ENCODE data around the gene TEX2. TPM values are rescaled to one million over a fixed set of nuclear protein-coding genes. Genes with fewer than 3 reads are reported as not detected.
A peak's percentile ranks its signal among the peaks of the same experiment; 100 is the strongest.

TEX2 gene
- total RNA-seq, 1 donor: 17.5 TPM

DNA sequence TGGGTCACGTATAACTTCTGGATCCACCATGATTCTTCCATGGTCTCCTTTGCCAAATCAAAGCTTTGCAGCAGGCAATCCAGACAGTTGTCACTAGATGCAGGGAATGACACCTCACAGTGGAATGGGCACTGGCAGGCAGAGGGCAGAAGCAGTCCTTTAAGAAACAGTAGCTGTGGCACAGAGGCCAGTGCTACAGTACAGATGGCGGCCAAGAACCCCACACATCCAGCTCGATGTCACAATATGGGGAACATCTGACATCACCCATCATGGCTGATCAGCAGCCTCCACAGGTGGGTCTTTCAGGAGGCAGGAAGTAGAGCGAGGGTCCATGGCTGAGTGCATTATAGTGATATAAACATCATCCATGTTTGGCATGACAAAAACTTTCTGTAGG is 114.4 kb downstream of the TEX2 start:
- DNase-seq (ENCODE audit: low read depth in 2 of 3, low spot score in 2 of 3): peak in 1 of 3 donors; percentile 32

DNA sequence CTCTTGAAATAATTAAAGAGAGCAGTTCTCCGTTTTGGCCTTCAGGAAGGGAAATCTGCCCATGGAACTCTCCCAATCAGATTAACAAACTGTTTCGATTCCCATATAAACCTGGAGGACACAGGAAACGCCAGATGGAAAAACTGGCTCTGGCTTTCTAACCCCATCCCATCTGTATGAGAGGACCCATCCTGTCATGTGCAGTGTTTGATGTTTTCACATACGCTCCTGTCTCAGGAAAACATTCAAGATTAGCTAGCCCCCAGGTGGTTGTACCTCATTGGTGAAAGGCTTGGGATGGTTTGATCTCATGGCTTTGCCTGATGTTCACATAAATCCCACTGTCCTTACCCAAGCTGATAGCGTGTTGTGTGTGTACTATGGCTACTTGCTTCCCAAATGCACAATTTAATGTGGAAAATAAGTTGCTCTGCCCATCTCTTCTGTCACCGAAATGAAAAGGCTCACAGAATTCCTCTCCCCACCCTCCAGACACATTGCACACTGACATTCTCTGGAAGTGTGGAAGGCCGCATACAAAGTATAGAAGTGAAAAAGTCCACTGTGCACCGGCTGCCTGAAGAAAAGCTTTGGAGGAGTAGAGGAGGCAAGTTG is 114.9 kb downstream of the TEX2 start:
- DNase-seq (ENCODE audit: low read depth in 2 of 3, low spot score in 2 of 3): no peak

DNA sequence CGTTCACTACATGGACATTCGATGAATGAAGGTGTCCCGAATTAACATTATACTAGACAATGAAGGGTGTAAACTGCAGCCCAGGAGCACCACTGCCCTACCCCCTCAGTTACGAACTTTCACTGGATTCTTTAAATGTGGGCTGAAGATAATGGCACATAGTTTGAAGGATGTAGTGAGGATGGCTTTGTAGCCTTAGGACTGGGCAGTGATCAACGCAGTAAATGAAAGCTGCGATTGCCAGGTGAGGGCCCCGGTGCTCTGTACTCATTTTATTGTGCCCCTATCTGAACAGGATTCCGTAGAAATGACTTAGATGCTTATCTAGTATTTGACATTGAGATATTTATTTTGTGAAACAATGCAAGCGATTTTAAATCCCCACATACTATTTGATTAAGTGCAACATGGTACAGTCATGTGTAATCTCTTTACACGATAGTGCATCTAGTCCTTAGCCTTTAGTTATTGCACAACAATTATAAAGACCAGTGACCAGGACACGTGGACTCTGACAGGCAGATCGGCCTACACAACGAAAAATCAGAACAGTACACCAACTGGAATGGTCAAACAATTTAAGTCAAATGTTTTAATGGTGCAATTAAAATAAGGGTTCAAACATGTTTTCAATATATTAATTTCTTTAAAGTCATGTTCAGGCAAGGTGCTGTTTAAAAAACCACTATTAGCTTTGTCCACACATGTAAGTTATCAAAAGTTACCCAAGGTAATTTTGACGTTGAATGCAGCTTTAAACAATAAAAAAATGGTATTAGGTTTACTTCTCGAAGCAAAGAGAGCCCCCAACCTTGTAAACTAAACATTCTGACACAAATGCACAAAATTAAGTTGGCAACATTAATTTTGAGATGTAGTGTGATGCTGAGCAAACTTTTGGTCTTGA is 115.7 kb downstream of the TEX2 start:
- no peak for DNase-seq (ENCODE audit: low read depth in 2 of 3, low spot score in 2 of 3)

DNA sequence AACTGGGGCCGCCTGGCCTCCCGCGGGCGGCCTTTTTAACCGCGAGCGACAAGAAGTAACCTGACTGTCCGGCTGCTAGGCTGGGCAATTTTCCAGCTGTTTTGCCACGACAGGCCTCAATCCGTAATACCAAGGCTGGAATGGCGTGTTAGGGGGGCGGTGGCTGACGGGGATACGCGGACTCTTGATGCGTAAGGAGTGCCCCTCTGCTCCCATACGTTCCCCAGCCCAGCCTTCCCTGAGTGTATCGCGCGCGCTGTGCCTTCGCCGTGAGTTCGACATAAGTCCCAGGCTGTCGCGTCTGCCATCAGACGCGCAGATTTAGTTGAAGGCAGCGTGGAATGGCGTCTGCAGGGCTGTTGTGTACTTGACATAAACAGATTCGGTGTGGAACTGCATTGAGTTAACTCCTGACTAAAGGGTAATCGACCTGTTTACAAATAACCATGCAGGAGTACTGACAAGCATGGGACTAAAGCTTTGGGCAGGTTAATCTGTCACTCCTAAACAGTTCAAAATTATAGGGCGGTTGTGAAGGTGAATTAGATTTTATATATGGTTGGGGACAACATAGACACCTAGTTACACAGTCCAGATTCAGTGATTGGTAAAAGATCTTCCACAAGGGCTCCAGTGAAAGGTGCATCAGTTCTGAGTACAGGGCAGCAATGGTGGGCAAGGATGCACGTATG is 116.5 kb downstream of the TEX2 start:
- peak; percentile 33 to 64 (median 46) for DNase-seq (ENCODE audit: low read depth in 2 of 3, low spot score in 2 of 3)

DNA sequence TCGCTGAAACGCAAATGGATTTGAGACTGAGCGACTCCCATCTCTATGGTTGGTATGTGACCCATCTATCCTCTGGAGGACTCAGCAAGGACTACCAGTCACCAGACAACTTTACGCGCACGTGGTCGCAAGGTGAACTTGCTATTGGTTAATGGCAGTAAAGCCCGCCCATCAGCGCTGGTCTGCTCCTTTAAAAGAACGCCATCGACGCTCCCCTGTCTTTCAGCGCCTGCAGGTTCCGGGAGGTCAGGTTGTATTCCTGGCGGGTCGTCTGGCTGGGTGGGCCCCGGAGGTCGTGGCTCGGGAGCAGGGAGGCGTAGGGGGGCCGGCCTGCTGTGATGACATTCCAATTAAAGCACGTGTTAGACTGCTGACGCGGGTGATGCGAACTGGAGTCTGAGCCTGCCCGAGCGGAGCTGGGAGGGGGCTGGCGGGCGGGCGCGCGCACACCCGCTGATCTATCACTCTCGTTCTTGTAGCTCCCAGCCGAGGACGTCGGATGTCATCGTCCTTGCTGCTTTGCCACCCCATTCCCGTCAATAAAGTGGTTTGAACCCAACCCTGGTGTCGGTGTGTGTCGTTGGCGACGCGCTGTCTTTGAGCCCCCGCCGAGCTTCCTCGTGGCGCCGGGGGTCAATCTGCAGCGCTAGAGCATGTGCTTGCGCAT is 117.2 kb downstream of the TEX2 start:
- DNase-seq (ENCODE audit: low read depth in 2 of 3, low spot score in 2 of 3): peak; percentile 88 to 99 (median 97)

DNA sequence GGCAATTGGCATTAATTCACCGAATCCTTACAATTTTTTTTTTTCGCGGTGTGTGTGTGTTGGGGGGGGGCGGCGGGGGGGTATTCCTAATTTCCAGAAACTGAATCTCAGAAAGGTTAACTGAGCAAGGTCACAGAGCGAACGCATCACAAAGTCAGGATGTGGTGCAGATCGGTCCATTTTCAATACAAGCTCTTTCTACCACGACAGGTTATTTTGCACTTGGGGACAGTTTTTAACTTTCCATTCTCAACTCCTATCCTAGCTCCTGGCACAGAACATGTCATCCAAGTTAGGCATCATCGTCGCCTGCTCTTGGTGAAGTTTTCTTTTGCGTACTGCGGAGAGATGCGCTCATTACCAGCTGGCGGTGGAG is 117.7 kb downstream of the TEX2 start:
- DNase-seq (ENCODE audit: low read depth in 2 of 3, low spot score in 2 of 3): no peak

DNA sequence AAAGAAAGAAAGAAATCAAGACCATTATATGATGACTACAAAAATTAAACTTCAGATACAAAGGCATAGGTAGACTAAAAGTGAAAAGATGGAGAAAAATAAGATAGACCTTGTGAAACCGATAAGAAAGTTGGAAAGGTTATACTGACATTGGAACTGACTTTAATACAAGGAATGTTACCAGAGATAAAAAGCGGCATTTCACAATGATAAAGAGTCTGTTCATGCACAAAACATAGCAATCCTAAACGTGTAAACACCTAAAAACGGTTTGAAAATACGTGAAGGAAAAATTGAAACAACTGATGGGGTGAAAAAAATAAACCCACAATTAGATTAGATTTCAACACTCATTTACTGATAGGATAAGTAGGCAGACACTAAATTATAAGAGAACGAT is 123.5 kb downstream of the TEX2 start:
- DNase-seq (ENCODE audit: low read depth in 2 of 3, low spot score in 2 of 3): no peak

DNA sequence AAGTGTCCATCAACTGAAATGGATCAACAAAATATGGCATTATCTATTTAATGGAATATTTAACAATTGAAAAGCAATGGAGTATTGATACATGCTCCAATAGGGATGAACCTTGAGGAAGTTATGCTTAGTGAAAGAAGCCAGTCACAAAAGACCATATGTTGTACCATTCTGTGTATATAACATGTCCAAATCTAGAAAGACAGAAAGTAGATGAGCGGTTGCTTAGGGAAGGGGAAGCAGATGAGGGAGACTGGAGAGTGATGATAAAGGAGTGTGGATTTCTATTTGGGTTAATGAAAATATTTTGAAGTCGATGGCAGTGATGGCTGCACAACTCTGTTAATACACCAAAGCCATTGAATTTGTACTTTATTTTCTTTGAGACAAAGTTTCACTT is 124.6 kb downstream of the TEX2 start:
- peak in 2 of 3 donors; percentile 36 to 67 for DNase-seq (ENCODE audit: low read depth in 2 of 3, low spot score in 2 of 3)

DNA sequence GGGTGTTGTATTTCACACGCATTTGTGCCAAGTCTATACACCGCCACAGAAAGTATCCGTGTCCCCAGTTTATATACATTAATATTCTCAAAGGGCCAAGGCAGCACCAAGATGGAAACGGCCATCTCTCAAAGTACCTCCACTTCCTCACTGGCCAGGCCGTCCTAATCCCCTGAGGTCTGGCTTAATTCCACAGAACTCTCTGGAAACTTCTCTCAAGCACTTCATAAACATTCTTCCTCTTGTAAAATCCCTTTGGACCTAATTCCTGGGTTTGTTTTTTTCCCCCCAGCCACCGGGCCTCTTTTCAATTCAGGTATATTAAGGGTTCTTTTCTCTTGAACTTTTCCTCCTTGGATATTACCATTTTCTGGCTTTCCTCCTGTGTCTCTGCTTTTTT is 128.1 kb downstream of the TEX2 start:
- no peak for DNase-seq (ENCODE audit: low read depth in 2 of 3, low spot score in 2 of 3)

DNA sequence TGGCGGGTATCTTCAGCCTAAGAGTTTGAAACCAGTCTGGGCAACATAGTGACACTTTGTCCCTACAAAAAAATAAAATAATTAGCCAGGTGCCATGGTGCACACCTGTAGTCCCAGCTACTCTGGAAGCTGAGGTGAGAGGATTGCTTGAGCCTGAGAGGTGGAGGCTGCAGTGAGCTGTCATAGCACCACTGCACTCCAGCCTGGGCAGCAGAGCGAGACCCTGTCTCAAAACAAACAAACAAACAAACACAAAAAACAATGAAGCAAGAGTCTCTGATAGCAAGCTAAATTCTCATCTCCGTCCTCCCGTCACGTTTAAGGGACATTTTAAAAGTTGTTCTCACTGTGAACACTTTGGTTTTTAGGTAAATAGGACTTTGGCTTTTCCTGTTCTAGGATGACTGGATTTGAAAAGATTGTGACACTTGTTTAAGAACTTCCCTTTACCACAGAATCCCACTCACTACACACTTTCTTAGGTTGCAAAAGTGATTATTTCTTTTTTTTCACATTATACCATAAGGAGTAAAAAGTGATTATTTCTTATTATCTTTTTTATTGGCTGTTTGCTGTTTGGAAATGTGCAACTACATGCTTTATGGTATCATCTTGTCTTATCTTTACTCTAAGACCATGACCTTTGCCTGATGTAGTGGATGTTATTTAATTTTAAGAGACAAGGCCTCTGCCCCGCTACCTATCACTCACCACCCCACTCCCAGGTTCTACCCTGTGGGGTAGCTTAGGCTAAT is 128.7 kb downstream of the TEX2 start:
- no peak for DNase-seq (ENCODE audit: low read depth in 2 of 3, low spot score in 2 of 3)

DNA sequence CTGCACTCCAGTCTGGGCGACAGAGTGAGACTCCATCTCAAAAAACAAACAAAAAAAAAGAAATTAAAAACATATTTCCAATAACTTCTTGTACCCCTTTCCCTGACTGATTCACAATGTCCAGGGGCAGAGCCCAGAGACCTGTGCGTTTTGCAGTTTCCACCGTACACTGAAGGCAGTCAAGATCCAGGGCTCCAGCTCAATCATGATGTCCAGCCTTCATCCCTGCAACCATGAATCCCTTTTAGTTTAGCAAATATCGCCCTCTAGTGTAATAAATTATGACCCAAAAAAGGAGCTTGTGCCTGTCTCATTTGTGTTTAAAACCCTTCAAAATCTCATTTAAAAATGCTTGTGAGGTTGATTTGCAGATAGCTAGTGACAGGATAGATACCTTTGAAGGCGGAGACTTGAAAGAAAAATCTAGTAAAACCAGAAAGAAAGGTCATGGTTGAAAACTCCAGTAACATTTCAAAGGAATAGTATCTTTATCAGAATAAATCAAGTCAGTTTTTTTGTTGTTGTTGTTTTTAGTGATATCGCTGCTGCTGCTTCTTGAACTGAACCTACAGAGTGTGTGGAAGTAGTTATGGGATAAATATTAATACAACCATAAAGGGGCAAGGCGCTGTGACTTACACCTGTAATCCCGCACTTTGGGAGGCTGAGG is 129.4 kb downstream of the TEX2 start:
- peak in 2 of 3 donors; percentile 58 to 87 for DNase-seq (ENCODE audit: low read depth in 2 of 3, low spot score in 2 of 3)

DNA sequence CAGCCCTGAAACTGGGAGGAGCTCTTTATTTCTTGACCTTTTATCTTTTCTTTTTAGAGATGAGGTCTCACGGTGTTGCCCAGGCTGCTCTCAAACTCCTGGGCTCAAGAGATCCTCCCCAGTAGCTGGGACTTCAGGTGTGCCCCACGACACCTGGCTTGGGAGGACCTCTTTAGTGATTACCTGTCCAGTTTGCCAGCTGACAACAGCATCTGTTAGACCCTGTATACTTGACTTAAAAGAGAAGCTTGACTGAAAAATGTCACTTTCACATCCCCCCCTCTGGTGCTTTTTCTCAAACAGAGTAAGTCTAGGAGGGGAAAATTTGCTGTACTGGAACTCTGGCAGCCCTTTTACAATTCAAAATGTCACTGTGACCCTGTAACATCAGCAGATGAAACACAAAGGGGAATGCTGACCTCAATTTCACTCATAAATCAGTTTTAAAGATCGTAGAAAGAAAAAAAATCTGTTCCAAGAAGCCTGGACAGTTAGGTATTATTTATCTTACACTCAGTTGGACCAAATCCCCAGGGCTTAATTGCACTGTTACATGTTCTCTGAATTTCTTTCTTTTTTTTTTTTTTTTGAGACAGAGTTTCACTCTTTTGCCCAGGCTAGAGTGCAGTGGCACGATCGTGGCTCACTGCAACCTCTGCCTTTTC is 131.3 kb downstream of the TEX2 start:
- no peak for DNase-seq (ENCODE audit: low read depth in 2 of 3, low spot score in 2 of 3)

DNA sequence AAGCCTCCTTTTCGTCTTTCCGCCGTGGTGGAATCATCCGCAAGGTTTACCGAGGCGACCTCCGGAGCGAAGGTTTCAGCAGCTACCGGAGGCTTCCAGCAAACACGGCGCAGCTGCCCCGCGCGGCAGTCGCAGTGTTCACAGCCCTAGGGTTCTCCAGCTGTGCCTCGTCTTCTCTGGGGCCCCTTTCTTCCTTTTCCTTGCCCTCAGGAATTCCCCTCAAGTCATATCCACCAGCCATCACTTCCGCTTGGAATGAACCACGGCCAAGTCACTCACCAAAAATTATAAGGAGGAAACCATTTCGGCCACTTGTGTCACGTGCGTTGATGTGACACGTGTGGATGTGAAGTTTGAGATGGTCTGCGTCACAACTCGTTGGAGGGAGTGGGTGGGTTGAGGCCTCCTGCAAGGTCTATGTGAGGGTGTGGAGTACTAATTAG is 132.5 kb downstream of the TEX2 start:
- DNase-seq (ENCODE audit: low read depth in 2 of 3, low spot score in 2 of 3): peak in 2 of 3 donors; percentile 62 to 71

DNA sequence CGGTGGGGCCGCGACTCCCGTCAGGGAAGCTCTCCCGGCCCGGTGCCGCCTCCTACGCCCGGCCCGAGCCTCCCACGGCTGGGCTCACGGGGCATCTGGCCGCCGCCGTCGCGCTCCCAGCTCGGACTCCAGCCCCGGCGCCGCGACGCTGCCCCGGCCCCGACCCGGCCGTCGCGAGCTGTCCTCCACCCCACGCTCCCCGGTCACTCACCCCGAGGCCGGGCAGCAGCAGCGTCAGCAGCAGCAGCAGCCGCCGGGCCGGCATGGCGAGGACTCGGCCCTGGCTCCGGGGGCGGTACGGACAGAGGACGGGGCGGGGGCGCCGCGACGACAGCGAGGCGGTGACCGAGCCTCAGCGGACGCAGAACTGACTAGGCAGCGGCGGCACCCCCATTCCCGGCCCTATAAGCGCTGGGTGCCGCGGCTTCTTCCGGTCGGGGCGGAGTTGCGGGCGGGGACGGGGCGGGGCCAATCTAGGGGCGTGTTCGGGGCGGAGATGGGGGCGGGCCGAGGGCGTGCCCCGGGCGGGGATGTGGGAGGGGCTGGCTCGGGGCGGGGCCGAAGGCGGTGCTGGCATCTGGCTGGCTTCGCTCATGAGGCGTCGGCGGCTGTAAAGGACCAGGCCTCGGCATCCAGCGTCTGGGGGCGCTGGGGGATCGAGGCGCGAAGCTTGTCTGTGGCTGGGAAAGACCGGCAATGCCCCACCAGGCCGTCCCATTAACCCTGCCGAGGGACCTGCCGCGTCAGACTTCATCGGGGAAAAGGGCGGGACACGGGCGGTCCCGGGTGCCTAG is 133.1 kb downstream of the TEX2 start, which contains the start of gene ERN1:
Gene ERN1 (minus strand): TSS at position 380 of the 794 bp plus-strand sequence. CDS start 115 bp downstream, at position 265.
- peak; percentile 86 to 93 (median 92) for DNase-seq (ENCODE audit: low read depth in 2 of 3, low spot score in 2 of 3)

DNA sequence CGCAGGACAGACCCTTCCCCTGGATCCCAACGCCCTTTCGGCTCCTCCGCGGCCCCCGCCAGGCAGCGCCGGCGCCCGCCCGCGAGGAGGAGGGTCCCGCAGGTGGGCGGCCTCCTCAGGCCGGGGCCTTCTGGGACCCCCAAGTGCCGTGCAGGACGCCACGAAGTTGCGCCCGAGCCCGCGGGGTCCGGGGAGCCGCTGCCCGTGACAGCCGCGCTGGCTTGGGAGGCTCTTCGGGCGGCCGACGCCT is 133.6 kb downstream of the TEX2 start:
- DNase-seq (ENCODE audit: low read depth in 2 of 3, low spot score in 2 of 3): no peak

DNA sequence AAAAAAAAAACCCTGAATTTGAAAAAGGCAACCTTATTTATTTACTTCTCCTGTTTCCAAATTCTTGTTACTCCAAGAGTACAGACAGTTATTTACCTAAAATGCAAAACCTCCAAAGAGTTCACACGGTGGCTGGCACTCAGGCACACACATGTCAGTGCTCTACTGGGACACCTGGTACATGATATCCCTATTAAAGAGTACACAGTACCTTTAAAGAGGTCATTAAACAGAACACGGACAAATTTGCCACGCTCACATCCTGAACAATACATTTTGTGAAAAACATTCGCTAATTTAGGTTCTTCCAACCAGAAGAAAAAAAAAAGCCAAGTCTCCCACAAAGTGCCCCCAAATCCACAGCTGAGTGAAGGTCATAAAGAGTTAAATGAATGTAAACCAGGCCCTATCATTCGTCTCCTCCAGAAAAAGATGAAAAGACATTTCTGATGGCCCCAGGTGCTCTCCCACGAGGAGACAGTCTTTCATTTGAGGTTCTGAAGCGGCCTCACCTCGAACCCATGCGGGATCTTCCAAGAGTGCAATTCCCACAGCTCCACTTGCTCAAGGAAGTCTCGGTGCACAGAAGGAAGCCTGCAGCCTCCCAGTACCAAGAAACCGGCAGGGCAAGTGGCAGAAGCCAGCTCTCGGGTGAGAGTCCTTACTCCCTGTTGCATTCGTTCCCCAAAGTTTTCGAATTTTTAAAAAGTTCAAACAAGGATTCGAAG is 134.1 kb downstream of the TEX2 start:
- DNase-seq (ENCODE audit: low read depth in 2 of 3, low spot score in 2 of 3): peak in 1 of 3 donors; percentile 26

DNA sequence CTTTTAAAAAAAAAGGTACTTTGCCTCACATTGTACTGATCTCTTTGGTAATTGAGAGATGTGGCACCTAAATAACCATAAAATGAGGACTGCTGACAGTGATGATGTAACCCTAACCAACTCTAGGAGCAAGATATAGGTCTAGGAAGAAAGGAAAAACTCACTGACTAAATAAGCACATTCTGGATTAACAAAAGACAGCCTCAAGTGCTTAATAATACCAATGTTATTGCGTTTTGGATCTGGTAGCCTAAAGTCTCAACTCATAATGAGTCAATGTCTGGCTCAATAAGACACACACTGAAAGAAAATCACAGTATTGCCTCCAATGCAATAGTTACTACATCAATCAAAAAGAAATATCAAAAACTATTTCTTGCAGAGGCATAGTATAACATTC is 136.1 kb downstream of the TEX2 start:
- DNase-seq (ENCODE audit: low read depth in 2 of 3, low spot score in 2 of 3): no peak

DNA sequence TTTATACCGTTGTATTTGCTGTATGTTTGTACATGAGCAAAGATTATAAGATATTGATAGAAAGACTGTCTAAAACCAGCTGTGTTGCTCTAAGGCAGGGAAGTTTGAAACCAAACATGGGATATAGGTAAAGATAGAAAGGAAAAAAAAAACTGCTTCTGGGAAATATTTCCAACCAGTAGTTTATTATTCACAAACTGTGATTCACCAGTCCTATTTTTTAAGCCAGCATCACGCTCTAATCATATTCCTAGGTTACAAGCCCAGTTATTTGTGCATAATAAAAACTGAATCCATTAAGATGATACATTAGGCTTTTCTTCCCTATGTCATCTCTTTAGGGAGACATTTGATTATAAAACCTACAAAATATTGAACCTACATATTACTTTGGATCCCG is 137.1 kb downstream of the TEX2 start:
- DNase-seq (ENCODE audit: low read depth in 2 of 3, low spot score in 2 of 3): no peak
